ENCODE results near the gene MAP3K5. TPM values are rescaled to one million over a fixed set of nuclear protein-coding genes. Genes with fewer than 3 reads are reported as not detected.

The MAP3K5 gene
- total and polyA plus RNA-seq, 2 of the 8 experiments (the other 6 are each of a cell fraction or from before 2014, with no cell fraction given): 0.63 to 2.6 TPM

DNA sequence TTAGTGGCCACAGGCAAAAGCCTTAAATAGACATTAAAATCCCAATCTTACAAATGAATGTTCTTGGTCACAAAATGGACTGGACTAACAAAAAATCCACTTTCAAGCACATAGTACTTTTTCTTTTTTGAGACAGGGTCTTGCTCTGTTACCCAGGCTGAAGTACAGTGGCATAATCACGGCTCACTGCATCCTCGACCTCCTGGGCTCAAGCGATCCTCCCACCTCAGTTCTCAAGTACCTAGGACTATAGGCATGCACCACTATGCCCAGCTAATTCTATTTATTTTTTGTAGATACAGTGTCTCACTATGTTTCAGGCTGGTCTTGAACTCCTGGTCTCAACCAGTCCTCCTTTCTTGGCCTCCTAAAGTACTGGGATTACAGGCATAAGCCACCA is 59.4 kb downstream of the MAP3K5 start:
- Histone ChIP-seq H4K8ac (ENCODE audit: extremely low read depth, insufficient read depth, low read length) (no peak overlapping the region), H4K5ac (ENCODE audit: insufficient read length, low read depth, low read length) (no peak overlapping the region), H3K9ac (replicated peaks in 1 of 4; ENCODE audit: extremely low read depth in 1 of 4, low read depth in 3 of 4, low read length in 3 of 4) (no peak overlapping the region), H3K79me2 (ENCODE audit: control insufficient read depth in 1 of 2, insufficient read depth in 2 of 2, low read length in 2 of 2) (no peaks in the 10 kb centered on the region), H4K91ac (replicated peaks; ENCODE audit: insufficient read length, low read length) (no peak overlapping the region), H2AFZ (ENCODE audit: low read length) (no peak overlapping the region), H3K23me2 (ENCODE audit: low read depth, low read length) (no peaks in the 10 kb centered on the region), H2BK20ac (ENCODE audit: low read length) (no peak overlapping the region), H3K14ac (ENCODE audit: insufficient read length) (no peak overlapping the region), H4K20me1 (replicated peaks in 1 of 2; ENCODE audit: control insufficient read depth in 1 of 2, insufficient read depth in 2 of 2, low read length in 2 of 2) (no peaks in the 10 kb centered on the region), H3K18ac (ENCODE audit: extremely low read depth, low read length) (no peak overlapping the region), H3K9me3 (ENCODE audit: insufficient read depth in 2 of 2, low read depth in 1 of 2, low read length in 1 of 2) (no peaks in the 10 kb centered on the region), H2BK5ac (ENCODE audit: low read depth, low read length) (no peak overlapping the region), H3K4me2 (ENCODE audit: insufficient read depth in 1 of 2, low read depth in 2 of 2, low read length in 2 of 2) (no peak overlapping the region), H3K4me3 (ENCODE audit: extremely low read depth in 1 of 4, insufficient read depth in 2 of 4, low read depth in 3 of 4, low read length in 4 of 4) (no peak overlapping the region), H3K27me3 (replicated peaks in 1 of 4; ENCODE audit: control insufficient read depth in 3 of 4, extremely low read depth in 1 of 4, insufficient read depth in 3 of 4, low read length in 3 of 4) (no peaks in the 10 kb centered on the region), H3K23ac (ENCODE audit: insufficient read length) (no peak overlapping the region), H3K4ac (replicated peaks; ENCODE audit: insufficient read length, low read depth, low read length) (no peak overlapping the region), H3K4me1 (replicated peaks in 1 of 4; ENCODE audit: control insufficient read depth in 3 of 4, insufficient read depth in 4 of 4, low read length in 3 of 4) (no peaks in the 10 kb centered on the region), H2BK12ac (ENCODE audit: low read depth, low read length) (no peak overlapping the region), H3K36me3 (ENCODE audit: control insufficient read depth in 2 of 4, insufficient read depth in 4 of 4, low read length in 3 of 4) (no peaks in the 10 kb centered on the region), H3K27ac (ENCODE audit: low read depth, low read length) (no peak overlapping the region), H2AK5ac (ENCODE audit: low read depth, low read length) (no peak overlapping the region), H2BK15ac (ENCODE audit: low read length) (no peak overlapping the region), H3K56ac (replicated peaks; ENCODE audit: insufficient read length, low read depth, low read length) (no peak overlapping the region), H2BK120ac (replicated peaks; ENCODE audit: low read depth, low read length) (no peak overlapping the region), H3K79me1 (ENCODE audit: low read depth, low read length) (no peaks in the 10 kb centered on the region)
- no peak for DNase-seq (ENCODE audit: low read depth in 1 of 2, low spot score in 2 of 2)
- 96% methylated on average over 3 of the region's 3 CpGs; no CpG with 5 or more reads in 1 of the 2 experiments for WGBS, 2 experiments (ENCODE audit: extremely low coverage in 1 of 2, insufficient coverage in 1 of 2, insufficient read length in 1 of 2, insufficient replicate concordance in 2 of 2, low coverage in 1 of 2, low lambda C conversion rate in 2 of 2, missing lambda C conversion rate in 1 of 2)
- FAIRE-seq: no peak
- TF ChIP-seq E2F6 (IDR thresholded peaks at IDR 0.05) (no peak), SP2 (IDR thresholded peaks at IDR 0.05; ENCODE audit: low read length) (no peak), CEBPB (IDR thresholded peaks at IDR 0.05; ENCODE audit: low read depth, low read length) (no peak), HDAC6 (IDR thresholded peaks at IDR 0.05; ENCODE audit: low read depth, low read length) (no peak), ATF3 (IDR thresholded peaks at IDR 0.05; ENCODE audit: insufficient read depth, low read depth, low read length) (no peak), JUND (IDR thresholded peaks at IDR 0.05; ENCODE audit: low read length) (no peak), NRF1 (IDR thresholded peaks at IDR 0.05; ENCODE audit: low read depth, low read length) (no peak), TEAD4 (IDR thresholded peaks at IDR 0.05; ENCODE audit: low read depth, low read length) (no peak), CTBP2 (IDR thresholded peaks at IDR 0.05; ENCODE audit: borderline replicate concordance, insufficient read depth, insufficient read length, low read length) (no peak), KDM5A (IDR thresholded peaks at IDR 0.05; ENCODE audit: low read length) (no peak), POLR2A (IDR thresholded peaks at IDR 0.05; ENCODE audit: control extremely low read depth in 1 of 2, low read depth in 2 of 2, low read length in 2 of 2) (no peak), KDM1A (IDR thresholded peaks at IDR 0.05; ENCODE audit: borderline replicate concordance, low read length) (no peak)
- TF ChIP-seq, protein P1, sequence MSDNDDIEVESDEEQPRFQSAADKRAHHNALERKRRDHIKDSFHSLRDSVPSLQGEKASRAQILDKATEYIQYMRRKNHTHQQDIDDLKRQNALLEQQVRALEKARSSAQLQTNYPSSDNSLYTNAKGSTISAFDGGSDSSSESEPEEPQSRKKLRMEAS (IDR thresholded peaks at IDR 0.05): no peak
- POLR2A ChIA-PET (ENCODE audit: partially characterized antibody): no interaction called here
- CTCF ChIA-PET (ENCODE audit: partially characterized antibody): interaction anchor here (0.9 to 1.2 kb wide), 2 partner anchors 82 to 187 kb away, joined by 3 to 4 read pairs; no protein-coding TSS in a partner anchor

Data from H1 (cell line).